ENCODE data around the gene CA10. TPM values are rescaled to one million over a fixed set of nuclear protein-coding genes. Genes with fewer than 3 reads are reported as not detected.

Gene CA10
- total RNA-seq, 2 experiments from 2014 or later = not detected

DNA sequence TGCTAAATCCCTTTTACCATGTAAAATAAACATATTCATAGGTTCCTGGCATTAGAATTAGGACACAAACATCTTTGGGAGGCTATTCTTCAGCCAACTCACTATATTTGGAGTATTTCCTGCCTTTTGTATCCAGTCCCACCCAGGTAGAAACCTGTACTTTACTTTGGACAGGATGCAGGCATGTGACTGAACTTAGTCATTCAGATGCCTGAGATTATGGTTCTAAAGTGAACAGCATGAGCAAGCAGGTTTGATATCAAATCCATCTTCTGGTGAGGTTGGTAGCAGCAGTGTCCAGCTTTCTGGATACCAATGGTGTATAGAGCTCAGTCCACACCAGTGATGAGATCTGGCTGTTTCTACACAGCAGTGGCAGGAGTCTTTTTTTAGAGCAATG, 20.2 kb downstream of the CA10 start:
- no peaks in the 10 kb centered on the region for H3K9me3 Mint-ChIP-seq
- Histone ChIP-seq H3K27ac (ENCODE audit: low read depth in 1 of 2, low read length in 2 of 2) (no peak overlapping the region), H3K27me3 (ENCODE audit: control insufficient read depth in 1 of 2, insufficient read depth in 2 of 2, low read length in 2 of 2) (no peaks in the 10 kb centered on the region), H3K36me3 (ENCODE audit: insufficient read depth, low read length) (no peaks in the 10 kb centered on the region), H3K4me1 (ENCODE audit: insufficient read depth, low read length) (no peaks in the 10 kb centered on the region), H3K9me3 (ENCODE audit: control insufficient read depth in 1 of 2, insufficient read depth in 1 of 2, low read length in 2 of 2) (no peaks in the 10 kb centered on the region), H3K4me3 (ENCODE audit: low read length) (no peak overlapping the region)
- no peak overlapping the region for H3K27ac Mint-ChIP-seq
- ATAC-seq (ENCODE audit: poor library complexity) = no peak
- H3K4me3 Mint-ChIP-seq = no peak overlapping the region
- H3K4me1 Mint-ChIP-seq (ENCODE audit: low read depth) = no peaks in the 10 kb centered on the region
- no peak for DNase-seq
- TF ChIP-seq CTCF (IDR thresholded peaks at IDR 0.05) = no peak
- ChIA-PET CTCF (no interaction called here), POLR2A (no interaction called here)
- intact Hi-C loops (cut with DNase I, micrococcal nuclease) = no loop called here
- peaks cover 10% of the 10 kb centered on the region for H3K27me3 Mint-ChIP-seq
- no peaks in the 10 kb centered on the region for H3K36me3 Mint-ChIP-seq (ENCODE audit: low read depth)

DNA sequence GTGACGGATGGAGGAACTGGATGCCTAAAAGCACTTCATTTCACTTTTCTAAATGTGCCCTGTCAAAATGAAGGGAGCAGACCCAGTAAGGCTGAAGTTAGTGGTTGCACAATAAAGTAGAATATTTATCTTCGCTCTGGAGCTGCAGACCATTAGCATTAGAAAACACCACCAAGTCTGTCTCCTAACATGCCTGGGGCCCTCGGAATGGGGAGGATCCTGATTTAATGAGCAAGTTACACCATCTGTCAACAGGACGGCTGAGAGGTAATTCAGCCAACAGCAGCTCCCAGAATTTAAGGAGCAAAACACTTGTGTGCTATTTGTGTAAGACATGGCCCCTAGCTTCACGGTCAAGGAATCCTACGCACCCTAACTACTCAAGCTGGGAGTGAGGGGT, 22.3 kb downstream of the CA10 start:
- no peaks in the 10 kb centered on the region for H3K36me3 Mint-ChIP-seq (ENCODE audit: low read depth)
- POLR2A ChIA-PET = no interaction called here
- no peak for DNase-seq
- no peak overlapping the region for H3K27ac Mint-ChIP-seq
- ATAC-seq (ENCODE audit: poor library complexity) = no peak
- intact Hi-C loops (cut with DNase I, micrococcal nuclease) = no loop called here
- no peaks in the 10 kb centered on the region for H3K36me3 ChIP-seq (ENCODE audit: insufficient read depth, low read length)
- H3K9me3 Mint-ChIP-seq = no peaks in the 10 kb centered on the region
- H3K9me3 ChIP-seq (ENCODE audit: control insufficient read depth in 1 of 2, insufficient read depth in 1 of 2, low read length in 2 of 2) = no peaks in the 10 kb centered on the region
- CTCF ChIA-PET = no interaction called here
- no peak overlapping the region for H3K4me3 ChIP-seq (ENCODE audit: low read length)
- TF ChIP-seq CTCF (IDR thresholded peaks at IDR 0.05) = no peak
- H3K4me1 ChIP-seq (ENCODE audit: insufficient read depth, low read length) = no peaks in the 10 kb centered on the region
- no peak overlapping the region for H3K27ac ChIP-seq (ENCODE audit: low read depth in 1 of 2, low read length in 2 of 2)
- H3K4me1 Mint-ChIP-seq (ENCODE audit: low read depth) = no peaks in the 10 kb centered on the region
- H3K4me3 Mint-ChIP-seq = no peak overlapping the region
- no peaks in the 10 kb centered on the region for H3K27me3 ChIP-seq (ENCODE audit: control insufficient read depth in 1 of 2, insufficient read depth in 2 of 2, low read length in 2 of 2)
- H3K27me3 Mint-ChIP-seq = peaks cover 10% of the 10 kb centered on the region

- CTCF ChIA-PET = no interaction called here
- Histone ChIP-seq H3K4me1 (ENCODE audit: insufficient read depth, low read length) (no peaks in the 10 kb centered on the region), H3K9me3 (ENCODE audit: control insufficient read depth in 1 of 2, insufficient read depth in 1 of 2, low read length in 2 of 2) (no peaks in the 10 kb centered on the region), H3K36me3 (ENCODE audit: insufficient read depth, low read length) (no peaks in the 10 kb centered on the region), H3K27me3 (ENCODE audit: control insufficient read depth in 1 of 2, insufficient read depth in 2 of 2, low read length in 2 of 2) (no peaks in the 10 kb centered on the region), H3K27ac (ENCODE audit: low read depth in 1 of 2, low read length in 2 of 2) (no peak overlapping the region), H3K4me3 (ENCODE audit: low read length) (no peak overlapping the region)
- POLR2A ChIA-PET = no interaction called here
- Mint-ChIP-seq H3K27me3 (peaks cover 7% of the 10 kb centered on the region), H3K9me3 (peaks cover 4% of the 10 kb centered on the region), H3K4me1 (ENCODE audit: low read depth) (no peaks in the 10 kb centered on the region), H3K4me3 (no peak overlapping the region), H3K36me3 (ENCODE audit: low read depth) (no peaks in the 10 kb centered on the region), H3K27ac (no peak overlapping the region)
- no peak for DNase-seq
- no peak for ATAC-seq (ENCODE audit: poor library complexity)
- TF ChIP-seq CTCF (IDR thresholded peaks at IDR 0.05) = no peak
- intact Hi-C loops (cut with DNase I, micrococcal nuclease) = no loop called here
Observed at GRCh38 chr17:52134641-52135040, 23.9 kb downstream of the CA10 start.
